ENCODE measurements around the gene FANCD2.

GRCh38 chr3:10055097-10055496, 28.9 kb downstream of the FANCD2 start:
- no peak for TF ChIP-seq CTCF (IDR thresholded peaks at IDR 0.05)
- TF ChIP-seq ZFX (IDR thresholded peaks at IDR 0.05; ENCODE audit: borderline replicate concordance) = no peak
